ENCODE results near the gene VAMP5.
"Not testable (repeated sequence)": the region's sequence is repeated elsewhere in the genome, so short reads cannot be mapped to it uniquely, and the experiment has no call there.

The VAMP5 gene

DNA sequence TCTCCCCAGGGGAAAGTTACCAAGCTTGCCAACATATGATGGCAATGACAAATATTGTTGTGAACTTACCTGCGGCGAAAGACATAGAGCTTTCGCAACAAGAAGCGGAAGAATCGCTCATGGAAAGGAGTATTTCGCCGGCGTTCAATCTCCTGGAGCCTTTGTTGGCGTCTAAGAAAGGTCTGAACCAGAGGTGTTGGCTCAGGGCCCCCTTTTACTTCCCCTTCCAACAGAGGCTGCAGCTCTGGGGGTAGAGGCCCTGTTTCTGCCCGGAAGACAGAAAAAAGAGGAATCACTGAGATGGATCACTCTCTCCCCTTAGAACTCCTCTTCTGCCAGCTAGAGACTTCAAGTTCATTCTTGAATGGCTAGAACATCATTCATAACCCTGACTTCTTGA lies 33.7 kb upstream of the VAMP5 start:
- DNase-seq (ENCODE audit: low spot score) = no peak

DNA sequence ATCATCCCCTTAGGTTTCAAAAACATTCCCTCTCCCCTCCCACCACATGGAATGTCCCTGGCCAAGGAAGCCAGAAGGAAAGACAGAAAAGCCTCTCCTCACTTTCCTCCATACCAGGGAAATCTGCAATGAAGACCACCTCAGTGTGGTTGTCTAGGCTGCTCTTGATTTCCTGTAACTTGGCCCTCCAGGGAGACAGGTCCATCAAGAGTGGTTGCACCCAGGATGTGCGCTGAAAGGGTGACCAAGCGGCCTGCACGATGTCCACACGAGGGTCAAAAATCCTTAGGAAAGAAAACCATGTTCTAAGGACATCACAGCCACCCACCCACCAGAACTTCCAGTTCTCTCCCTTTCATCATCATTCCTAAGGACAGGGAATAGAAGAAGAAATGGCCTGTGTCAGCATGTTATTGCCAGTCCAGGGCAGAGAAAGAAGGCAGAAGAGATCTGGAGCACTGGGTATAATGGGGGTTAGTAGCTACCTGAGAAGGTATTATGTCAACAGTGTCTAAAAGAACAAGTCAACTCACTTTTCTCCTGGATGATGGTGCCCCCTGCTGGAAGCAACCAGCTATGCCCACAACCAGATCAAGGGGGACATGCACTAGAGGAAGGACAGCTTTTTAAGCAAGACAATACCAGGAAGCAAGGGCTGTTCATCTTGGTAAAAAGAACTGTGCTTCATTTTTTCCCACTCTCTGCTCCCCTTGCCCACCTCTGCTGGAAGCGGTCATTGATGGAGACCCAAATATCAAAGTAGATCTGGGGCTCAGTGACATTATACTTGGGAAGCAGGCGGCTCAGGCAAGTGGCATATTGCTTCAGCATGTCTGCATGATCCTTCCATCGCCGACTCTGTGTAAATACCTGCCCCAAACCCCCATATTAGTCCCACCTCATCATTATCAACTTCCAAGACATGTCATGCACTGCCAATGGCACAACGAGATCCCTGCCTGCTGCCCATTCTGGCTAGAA lies 32.2 kb upstream of the VAMP5 start:
- DNase-seq (ENCODE audit: low spot score) = peak; percentile 69

DNA sequence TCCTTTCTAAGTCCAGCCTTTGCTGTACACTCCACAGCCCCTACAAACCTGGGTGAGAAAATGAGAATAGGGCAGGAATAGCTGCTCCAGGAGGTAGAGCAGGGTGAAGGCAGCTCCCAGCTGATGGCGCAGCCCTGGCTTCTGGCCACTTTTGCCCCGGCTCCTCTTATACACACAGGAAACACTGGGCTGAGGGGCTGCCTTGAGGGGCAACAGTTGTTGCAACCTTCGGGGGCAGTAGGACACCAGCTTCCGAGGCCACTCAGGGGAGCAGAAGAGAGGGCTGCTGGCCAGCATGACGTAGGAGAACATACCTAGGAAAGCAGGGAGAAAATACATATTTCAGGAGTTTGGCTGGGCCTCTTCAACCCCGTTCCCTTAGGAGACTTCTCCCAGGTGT lies 31.0 kb upstream of the VAMP5 start:
- no peak for DNase-seq (ENCODE audit: low spot score)

DNA sequence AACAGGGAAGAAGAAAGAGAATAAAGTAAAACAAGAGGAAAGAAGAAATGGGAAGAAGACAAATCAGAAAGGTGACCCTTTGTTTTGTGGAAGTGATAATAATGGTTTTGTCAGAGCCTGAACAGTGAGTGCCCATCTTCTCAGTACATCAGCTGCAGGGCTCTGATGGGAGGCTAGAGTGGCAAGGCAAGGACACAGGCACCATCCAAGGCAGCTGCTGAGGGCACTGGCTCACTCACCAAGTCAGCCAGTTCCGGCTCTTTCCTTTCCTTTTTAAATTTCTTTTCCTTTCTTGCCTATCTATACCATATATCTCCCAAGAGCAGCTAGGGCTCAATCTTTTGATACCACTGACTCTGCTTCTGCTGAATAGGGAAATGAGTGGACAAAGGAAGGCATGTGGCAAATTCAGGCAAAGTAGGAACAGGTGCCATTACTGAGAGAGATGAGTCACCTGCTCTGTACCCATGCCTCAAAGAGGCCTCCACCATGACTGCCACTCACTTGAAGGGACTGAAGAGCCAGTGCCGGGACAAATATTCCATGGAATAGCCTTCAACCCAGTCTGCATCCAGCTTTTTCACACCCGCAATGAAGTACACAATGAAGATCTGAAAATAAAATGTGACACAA lies 29.1 kb upstream of the VAMP5 start:
- no peak for DNase-seq (ENCODE audit: low spot score)

DNA sequence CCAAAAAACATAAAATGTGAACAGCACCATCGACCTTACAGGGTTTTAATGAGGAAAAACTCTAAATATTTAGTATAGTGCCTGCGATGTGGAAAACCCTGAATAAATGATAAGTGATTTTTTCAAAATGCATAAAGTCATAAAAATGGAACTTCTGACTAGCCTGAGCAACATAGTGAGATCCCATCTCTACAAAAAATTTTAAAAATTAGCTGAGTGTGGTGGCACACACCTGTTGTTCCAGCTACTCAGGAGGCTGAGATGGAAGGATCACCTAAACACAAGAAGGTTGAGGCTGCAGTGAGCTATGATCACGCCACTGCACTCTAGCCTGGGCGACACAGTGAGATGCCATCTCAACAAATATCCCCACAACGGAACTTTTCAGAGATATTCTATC lies 27.1 kb upstream of the VAMP5 start:
- DNase-seq (ENCODE audit: low spot score) = no peak

DNA sequence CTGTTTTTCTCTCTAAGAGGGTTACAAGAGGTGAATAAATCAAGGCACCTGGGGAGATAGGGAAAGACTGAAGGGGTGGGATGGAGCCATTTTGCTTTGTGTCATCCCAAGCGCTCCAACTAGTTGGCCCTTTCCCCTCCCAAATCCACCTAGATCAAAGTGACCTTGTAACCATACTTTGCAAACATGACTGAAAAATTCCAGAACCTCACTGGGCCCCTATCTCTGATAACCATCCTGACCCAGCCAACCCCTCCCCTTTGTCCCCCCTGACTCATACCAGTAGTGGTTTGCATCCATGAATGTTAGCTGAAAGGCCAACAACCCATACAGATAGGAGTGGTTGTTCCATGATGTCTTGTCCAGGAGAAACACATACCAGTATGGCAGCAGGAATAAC lies 26.1 kb upstream of the VAMP5 start:
- DNase-seq (ENCODE audit: low spot score) = no peak

DNA sequence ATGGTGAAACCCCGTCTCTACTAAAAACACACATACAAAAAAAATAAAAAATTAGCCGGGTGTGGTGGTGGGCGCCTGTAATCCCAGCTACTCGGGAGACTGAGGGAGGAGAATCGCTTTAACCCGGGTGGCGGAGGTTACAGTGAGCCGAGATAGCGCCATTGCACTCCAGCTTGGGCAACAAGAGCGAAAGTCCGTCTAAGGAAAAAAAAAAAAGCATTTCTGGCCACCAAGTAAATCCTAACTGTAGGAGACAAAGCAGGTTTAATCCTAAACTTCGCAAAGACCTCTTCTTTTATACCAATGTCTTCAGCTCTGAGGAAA lies 23.9 kb upstream of the VAMP5 start:
- DNase-seq (ENCODE audit: low spot score) = not testable (repeated sequence)

DNA sequence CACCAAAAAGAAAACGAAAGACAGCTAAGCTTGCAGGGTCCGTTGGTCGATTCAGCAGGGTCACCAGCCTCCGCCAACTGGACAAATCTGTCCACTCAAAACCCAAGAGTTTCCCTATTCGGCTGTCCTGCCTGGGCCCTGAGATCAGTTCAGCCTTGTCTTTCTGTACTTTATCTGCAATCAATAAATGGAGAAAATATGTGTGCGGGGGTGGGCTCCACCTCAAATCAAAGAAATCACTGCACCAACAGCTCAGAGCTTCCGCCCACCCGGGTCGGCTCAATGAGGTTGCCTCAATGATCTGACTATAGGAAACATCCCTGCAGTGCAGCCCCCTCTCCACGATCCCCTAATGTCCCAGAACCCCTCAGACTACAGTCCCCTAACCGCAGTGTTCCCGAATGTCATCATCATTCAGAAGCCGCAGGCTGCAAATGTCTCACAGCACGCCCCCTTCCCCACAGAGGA lies 23.4 kb upstream of the VAMP5 start:
- no peak for DNase-seq (ENCODE audit: low spot score)

DNA sequence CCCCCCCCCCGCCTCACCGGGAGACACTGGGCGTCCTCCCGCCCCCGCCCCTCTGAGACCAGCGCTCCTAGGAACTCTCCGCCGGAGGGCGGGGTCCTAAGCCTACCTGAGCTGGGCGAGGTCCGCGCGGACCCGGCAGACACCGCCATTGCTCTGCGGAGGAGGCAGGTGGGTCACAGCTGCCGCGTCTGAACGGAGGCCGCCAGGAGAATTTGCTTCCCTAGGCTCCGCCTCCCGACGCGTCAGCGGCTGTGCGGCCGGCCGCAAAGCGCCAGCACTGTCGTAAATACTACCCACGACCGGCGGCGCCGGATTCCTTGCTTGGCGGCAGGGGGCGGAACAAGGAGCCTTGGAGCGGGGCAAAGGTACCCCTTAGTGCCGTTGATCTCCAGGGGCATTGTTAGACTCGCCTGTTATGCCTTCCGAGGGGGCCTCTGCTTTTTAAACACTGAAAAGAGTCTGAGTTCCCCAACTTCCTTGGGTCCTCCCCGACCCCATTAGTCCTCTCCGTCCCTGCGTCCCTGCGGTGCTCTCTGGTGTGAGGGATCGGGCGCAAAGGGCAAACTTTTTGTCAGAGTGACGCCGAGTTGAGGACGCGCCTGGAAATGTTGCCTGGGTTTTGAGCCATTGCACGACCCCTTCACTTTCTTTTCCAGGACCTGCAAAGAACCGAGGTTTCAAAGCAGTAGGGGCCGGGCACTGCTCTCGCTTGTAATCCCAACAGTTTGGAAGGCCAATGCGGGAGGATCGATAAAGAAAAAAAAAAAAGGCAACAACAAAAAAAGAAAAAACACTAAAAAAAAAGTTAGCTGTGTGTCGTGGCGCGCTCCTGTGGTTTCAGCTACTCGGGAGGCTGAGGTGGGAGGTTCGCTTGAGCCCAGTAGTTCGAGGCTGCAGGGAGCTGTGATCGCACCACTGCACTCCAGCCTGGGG lies 22.7 kb upstream of the VAMP5 start, which contains the start of gene GGCX:
GGCX (minus strand) TSS at position 214 of the 933 bp plus-strand sequence; CDS start at position 149, 65 bp downstream.
- DNase-seq (ENCODE audit: low spot score) = peak; percentile 95

DNA sequence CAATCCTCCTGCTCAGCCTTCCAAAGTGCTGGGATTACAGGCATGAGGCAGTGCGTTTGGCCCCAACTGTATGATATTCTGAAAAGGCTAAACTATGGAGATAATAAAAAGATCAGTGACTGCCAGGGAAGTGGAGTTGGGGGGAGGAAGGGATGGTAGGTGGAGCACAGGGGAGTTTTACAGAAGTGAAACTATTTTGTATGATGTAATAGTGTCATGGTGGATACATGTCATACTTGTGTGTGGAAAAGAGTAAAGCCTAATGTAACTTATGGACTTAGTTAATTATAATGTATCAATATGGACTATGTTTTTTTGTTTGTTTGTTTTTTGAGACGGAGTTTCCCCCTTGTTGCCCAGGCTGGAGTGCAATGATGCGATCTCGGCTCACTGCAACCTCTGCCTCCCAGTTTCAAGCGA lies 20.1 kb upstream of the VAMP5 start:
- DNase-seq (ENCODE audit: low spot score) = no peak

DNA sequence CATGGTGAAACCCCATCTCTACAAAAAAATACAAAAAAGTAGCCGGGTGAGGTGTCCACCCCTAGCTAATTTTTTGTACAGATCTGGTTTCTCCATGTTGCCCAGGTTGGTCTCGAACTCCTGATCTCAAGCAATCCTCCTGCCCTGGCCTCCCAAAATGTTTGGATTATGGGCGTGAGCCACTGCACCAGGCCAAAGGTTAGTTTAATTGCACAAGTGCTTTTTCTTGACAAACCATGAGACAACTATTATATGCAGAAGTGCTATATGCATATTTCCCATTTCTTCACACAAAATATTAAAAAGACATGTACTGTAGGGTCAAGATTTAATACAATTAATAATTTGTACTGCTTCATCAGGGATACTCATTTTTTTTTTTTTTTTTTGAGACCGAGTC lies 18.0 kb upstream of the VAMP5 start:
- DNase-seq (ENCODE audit: low spot score) = no peak

DNA sequence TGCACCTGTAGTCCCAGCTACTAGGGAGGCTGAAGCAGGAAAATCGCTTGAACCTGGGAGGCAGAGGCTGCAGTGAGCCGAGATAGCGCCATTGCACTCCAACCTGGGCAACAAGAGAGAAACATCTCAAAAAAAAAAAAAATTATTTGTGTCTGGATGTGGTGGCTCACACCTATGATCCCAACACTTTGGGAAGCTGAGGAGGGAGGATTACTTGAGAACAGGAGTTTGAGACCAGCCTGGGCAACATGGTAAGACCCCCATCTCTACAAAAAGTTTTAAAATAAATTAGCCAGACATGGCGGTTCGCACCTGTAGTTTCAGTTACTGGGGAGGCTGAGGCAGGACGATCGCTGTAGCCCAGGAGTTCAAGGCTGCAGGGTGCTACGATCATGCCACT lies 8.5 kb upstream of the VAMP5 start:
- DNase-seq (ENCODE audit: low spot score) = no peak

DNA sequence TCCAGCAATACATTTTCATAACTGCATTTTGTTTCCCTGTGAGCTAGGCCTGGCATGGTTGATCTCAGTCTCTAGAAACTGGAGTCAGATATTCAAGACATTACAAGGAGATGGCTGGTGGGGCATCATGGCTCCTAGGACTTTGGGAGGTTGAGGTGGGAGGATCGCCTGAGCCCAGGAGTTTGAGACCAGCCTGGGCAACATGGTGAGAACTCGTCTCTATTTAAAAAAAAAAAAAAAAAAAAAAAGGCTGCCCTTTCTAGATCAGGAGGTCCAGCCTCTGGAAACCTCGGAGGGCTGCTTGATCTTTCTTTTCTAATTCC lies 7.2 kb upstream of the VAMP5 start:
- no peak for DNase-seq (ENCODE audit: low spot score)

DNA sequence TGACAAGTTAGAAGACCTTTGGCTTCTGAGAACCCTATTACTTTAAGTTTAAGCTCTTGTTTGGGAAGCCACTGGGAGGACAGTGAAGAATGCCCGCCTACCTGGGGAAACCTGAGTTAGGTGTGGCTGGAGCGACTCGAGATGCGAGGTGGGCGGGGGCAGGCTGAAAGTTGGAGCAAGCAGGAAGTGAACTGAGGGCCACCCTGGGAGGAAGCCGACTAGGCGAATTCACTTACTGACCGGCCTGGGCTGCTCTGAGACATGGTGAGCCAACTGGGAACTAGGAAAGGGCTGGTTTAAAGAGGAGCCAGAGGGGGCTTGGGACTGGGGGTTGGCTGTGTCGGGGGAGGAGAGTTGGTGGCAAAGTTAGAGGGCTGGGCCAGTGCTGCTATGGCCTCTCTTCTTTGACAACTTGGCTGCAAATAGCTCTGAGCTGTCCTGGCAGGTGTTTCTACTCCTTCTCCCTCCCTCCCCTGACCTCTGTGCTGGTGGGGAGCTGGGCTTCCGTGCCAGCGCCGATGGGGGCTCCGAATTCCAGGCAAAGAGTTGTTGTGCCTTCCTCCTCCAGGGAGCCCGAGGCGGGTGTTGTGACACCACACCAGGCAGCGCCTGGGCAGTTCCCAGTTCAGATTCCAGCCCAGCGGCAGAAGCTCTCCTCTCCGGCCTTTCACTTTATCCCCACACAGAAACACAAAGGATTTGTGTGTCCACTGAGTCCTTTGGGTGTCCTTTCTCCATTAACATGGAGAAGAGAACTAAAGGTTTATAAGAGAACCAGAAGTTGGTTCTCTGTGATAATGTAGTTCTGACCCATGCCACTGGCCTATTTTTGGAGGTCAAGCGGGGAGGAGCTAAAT lies 6.6 kb upstream of the VAMP5 start, which contains the start of gene VAMP8:
VAMP8 (plus strand) TSS at position 201 of the 857 bp plus-strand sequence; CDS start at position 262, 61 bp downstream.
- no peak for DNase-seq (ENCODE audit: low spot score)

DNA sequence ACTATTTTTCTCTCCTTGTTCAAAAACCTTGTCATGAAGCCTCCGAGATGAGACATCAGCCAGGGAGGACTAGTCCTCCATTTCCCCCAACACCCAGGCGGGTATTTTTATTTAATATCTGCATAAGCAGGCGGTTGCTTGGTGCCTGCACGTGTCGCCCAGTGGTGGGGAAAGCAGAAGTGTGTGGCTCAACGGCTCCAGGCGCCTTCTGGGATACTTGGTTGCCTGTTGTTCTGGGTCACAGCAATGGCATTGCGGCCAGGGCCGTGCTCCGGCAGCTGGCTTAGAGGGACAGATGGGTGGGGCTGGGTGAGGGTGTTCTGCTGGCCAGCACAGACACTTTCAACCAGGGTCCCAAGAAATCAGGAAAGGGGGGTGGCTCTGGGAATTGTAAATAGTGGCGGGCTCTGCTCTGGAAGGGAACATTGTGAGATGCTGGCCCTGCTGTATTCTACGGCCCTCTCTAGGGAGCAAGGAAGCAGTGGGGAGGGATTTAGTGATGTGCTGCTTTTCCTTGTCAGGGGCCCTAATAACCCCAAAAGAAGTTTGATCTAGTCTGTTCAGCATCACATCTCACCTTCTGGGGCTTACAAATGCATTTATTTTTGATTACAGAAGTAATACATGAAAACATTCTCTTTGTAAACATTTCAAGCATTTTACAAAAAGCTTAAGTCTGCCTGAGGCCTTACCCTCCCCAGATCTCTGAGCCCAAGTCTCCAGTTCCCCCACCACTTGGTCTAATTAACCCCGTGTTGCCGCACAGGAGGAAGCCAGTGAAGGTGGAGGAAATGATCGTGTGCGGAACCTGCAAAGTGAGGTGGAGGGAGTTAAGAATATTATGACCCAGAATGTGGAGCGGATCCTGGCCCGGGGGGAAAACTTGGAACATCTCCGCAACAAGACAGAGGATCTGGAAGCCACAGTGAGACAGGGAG lies 5.7 kb upstream of the VAMP5 start:
- DNase-seq (ENCODE audit: low spot score) = no peak

DNA sequence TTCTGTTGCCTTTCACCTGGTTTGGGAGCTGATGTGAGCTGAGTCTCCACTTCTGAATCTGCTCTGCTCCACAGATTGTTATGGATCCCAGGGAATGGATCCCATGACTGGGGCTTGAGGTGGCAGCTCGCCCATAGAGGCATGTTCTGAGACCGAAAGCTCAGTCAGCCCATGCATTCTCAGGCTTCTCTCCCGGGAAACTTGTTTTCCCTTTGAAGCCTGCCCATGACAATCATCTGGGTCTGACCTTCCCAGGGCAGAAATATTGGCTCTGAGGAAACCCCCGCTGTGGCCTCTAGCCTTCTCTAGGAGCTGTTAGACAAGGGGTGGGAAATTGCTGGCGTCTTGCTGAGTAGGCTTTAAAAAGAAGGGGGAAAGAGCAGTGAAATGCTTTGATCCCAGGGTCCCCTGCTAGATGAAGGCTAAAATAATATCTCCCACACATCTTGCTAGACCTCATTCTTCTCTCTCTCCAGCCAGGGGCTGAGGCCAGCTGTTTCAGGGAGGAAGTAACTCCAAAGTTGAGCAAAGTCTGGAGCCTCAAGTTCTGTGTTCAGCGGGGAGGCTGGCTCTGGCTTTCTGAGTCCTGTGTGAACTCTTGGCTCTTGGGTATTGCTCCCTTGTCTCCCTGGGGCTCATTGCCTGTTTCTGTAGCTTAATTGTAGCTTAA lies 4.8 kb upstream of the VAMP5 start:
- no peak for DNase-seq (ENCODE audit: low spot score)

DNA sequence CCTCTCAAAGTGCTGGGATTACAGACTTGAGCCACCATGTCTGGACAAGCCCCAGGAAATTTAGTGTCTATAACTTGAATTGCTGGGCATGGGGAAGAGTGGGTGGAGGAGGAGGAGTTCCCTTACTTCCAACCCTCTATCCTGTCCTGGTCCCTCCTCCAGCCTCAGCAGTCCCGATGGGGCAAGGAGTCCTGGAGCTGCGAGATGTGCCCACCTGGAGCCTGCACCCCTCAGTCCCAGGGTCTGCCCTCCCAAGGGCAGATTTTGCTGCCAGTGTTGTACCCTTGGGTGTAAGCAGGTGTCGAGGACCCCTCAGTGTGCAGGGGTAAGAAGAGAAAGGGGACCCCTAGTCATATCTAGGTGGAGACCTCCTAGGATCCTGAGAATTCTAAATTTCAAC lies 4.0 kb upstream of the VAMP5 start:
- DNase-seq (ENCODE audit: low spot score) = no peak

DNA sequence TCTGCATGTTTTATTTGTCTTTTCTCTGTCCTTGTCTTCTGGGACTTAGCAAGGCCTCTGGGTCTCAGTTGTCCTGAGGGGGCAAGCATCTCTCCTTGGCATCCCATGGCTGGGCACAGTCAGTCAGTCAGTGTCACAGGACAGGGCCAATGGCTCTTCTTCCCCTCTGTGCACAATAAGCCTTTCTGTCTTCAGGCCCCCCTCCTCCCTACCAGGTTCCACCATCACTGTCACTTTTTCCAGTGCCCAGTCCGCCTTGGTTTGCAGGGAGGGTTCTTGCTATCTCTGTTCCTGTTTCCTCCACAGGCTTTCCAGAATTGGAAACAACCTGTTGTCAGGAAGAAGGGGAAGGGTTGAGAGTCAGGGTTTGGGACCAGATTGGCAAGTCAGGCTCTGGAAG lies 1.7 kb upstream of the VAMP5 start:
- no peak for DNase-seq (ENCODE audit: low spot score)

DNA sequence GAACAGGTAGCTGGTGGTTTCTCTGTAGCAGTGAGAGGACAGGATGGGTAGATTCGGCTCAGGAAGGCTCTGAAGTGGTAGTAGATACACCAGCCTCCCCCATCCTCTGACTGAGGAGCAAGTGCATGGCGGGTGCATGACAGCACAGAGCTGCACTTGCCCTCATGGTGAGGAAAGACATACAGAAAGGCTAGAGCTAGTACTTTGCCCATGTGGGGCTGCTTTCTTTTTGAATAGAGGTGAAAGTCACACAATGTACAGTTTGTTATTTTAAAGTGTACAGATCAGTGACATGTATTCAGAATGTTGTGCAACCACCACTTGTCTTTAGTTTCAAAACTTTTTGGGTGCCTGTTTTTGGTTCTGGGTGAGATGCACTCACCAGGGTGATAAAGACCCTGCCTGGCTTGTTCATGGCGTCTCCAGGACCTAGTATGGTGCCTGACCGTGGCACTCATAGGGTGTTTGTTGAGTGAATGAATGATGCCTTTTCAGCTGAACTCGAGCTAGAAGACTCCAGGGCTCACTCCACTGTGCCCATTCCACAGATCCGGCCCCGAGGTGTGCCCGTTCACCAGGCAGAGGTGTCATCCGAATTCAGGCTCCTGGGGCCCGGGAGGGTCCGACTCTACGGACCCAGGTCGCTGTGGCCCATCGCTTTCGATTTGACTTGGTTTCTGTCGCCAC lies 421 bp upstream of the VAMP5 start:
- DNase-seq (ENCODE audit: low spot score) = no peak
